IMR-90 (cell line): ENCODE data around the gene RC3H2.

Experiments
- BHLHE40 ChIP-seq: fragments of 150-350 bp; IDR thresholded peaks from 2 replicates; pipeline ENCODE4 v1.6.1; 2016; ENCODE audit warnings: mild to moderate bottlenecking, low read depth, low read length
- MAFK ChIP-seq: IDR thresholded peaks from 2 replicates; pipeline ENCODE4 v1.6.1; 2012; ENCODE audit warnings: low read depth, low read length, improper control_type of control experiment
- MXI1 ChIP-seq: IDR thresholded peaks from 2 replicates; pipeline ENCODE4 v1.6.1; 2012; ENCODE audit warnings: low read depth, mild to moderate bottlenecking, low read length, moderate library complexity, borderline replicate concordance
- POLR2A ChIP-seq: IDR thresholded peaks from 2 replicates; pipeline ENCODE4 v1.6.1; 2012; ENCODE audit warnings: mild to moderate bottlenecking, low read depth, low read length
- RAD21 ChIP-seq: IDR thresholded peaks from 2 replicates; pipeline ENCODE4 v1.6.1; 2012; ENCODE audit warnings: low read length, improper control_type of control experiment
- RCOR1 ChIP-seq: IDR thresholded peaks from 2 replicates; pipeline ENCODE4 v1.6.1; 2012; ENCODE audit warnings: mild to moderate bottlenecking, low read length, improper control_type of control experiment; ENCODE audit not compliant: insufficient replicate concordance
- RFX5 ChIP-seq: IDR thresholded peaks from 2 replicates; pipeline ENCODE4 v1.8.0; 2012; ENCODE audit warnings: low read depth, mild to moderate bottlenecking, low read length, moderate library complexity
- TF ChIP-seq, protein P1 (sequence below): conservative IDR thresholded peaks from 2 replicates; pipeline ENCODE4 v1.5.1; 2012; ENCODE audit warnings: mild to moderate bottlenecking, low read depth, low read length, improper control_type of control experiment
- TF ChIP-seq, protein P2 (sequence below): fragments of 150-350 bp; IDR thresholded peaks from 2 replicates; pipeline ENCODE4 v1.6.1; 2017; ENCODE audit warnings: mild to moderate bottlenecking, antibody characterized with exemption, low read length, low read depth

DNA sequence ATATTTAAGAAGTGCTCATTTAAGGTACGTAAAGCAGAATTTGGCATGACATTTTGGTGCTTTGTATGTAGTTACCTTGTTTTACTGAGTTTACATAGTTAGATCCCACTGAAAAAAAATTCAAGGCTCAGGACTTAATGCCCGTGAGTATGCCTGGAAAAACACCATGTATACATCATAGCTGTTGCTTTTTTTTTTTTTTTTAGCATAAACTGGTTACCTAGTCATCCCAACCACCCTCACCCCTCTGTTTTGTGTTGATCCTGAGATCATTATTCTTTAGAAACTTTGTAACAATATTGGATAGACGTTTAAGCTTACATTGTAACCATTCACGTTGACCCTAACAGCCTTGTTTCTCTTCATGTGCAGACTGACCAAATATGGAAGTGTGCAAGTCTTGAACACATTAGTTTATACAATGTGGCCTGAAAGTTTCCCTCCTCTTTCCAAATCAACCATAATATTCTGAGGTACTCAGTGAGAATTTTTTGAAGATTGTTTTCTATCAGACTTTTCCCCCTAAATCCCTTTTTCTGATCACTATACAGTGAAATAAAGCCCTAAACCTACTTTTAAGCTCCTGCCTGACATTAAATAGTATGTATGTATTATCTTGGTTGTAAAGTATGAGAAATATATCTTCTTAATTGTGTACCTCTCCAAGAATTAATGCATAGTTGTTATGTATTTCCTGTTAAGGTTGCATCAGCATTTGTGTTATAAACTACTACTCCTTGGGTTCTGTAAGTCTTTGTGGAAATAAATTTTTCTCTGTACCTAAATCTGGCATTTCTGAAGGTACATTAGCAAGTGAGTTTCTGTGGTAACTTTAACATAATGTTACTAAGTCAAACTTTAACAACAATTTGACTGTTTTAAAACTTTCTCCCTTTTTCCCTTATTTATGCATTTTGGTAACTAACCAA lies 40.1 kb upstream of the RC3H2 start:
- no peak for TF ChIP-seq MAFK
- TF ChIP-seq, protein P1, sequence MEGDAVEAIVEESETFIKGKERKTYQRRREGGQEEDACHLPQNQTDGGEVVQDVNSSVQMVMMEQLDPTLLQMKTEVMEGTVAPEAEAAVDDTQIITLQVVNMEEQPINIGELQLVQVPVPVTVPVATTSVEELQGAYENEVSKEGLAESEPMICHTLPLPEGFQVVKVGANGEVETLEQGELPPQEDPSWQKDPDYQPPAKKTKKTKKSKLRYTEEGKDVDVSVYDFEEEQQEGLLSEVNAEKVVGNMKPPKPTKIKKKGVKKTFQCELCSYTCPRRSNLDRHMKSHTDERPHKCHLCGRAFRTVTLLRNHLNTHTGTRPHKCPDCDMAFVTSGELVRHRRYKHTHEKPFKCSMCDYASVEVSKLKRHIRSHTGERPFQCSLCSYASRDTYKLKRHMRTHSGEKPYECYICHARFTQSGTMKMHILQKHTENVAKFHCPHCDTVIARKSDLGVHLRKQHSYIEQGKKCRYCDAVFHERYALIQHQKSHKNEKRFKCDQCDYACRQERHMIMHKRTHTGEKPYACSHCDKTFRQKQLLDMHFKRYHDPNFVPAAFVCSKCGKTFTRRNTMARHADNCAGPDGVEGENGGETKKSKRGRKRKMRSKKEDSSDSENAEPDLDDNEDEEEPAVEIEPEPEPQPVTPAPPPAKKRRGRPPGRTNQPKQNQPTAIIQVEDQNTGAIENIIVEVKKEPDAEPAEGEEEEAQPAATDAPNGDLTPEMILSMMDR, result no peak
- TF ChIP-seq BHLHE40, result no peak
- TF ChIP-seq RFX5, result no peak
- TF ChIP-seq MXI1, result no peak
- no peak for TF ChIP-seq RCOR1
- no peak for TF ChIP-seq RAD21
- TF ChIP-seq POLR2A, result no peak
- TF ChIP-seq, protein P2, sequence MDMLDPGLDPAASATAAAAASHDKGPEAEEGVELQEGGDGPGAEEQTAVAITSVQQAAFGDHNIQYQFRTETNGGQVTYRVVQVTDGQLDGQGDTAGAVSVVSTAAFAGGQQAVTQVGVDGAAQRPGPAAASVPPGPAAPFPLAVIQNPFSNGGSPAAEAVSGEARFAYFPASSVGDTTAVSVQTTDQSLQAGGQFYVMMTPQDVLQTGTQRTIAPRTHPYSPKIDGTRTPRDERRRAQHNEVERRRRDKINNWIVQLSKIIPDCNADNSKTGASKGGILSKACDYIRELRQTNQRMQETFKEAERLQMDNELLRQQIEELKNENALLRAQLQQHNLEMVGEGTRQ, result no peak
